GM23338 (cell line): ENCODE results near the gene PLAAT2. TPM values are rescaled to one million over a fixed set of nuclear protein-coding genes. Genes with fewer than 3 reads are reported as not detected.

ENCODE experiments used
- ATAC-seq: fragments of 200-7000 bp; cut with Tn5 transposase; 3 replicates; pipeline ENCODE4 v1.9.1; 2020
- DNase-seq: peaks from one replicate; pipeline ENCODE4 v3.0.0-alpha.2; 2015; ENCODE audit warnings: low spot score
- H2AFZ ChIP-seq: fragments of 200-600 bp; sonication (generic); 2 replicates; pipeline ENCODE4 v1.8.0; 2016; ENCODE audit warnings: antibody characterized with exemption, mild to moderate bottlenecking, moderate library complexity
- H3F3A ChIP-seq: fragments of 200-600 bp; sonication (generic); replicated peaks from 2 replicates; pipeline ENCODE4 v1.8.0; 2017; ENCODE audit warnings: antibody characterized with exemption, mixed run types, low read depth
- H3K27ac ChIP-seq: fragments of 200-600 bp; sonication (generic); 2 replicates; pipeline ENCODE4 v1.6.1; 2016; ENCODE audit warnings: low read depth
- H3K27me3 ChIP-seq: fragments of 200-600 bp; sonication (generic); 2 replicates; pipeline ENCODE4 v1.8.0; 2016; ENCODE audit warnings: mild to moderate bottlenecking, mixed run types, moderate library complexity; ENCODE audit not compliant: insufficient read depth
- H3K36me3 ChIP-seq: fragments of 200-600 bp; sonication (generic); 2 replicates; pipeline ENCODE4 v1.8.0; 2016; ENCODE audit warnings: mild to moderate bottlenecking; ENCODE audit not compliant: insufficient read depth
- H3K4me1 ChIP-seq: fragments of 200-600 bp; sonication (generic); 2 replicates; pipeline ENCODE4 v1.8.0; 2016; ENCODE audit warnings: mild to moderate bottlenecking, moderate library complexity; ENCODE audit not compliant: insufficient read depth
- H3K4me2 ChIP-seq: fragments of 200-600 bp; sonication (generic); 2 replicates; pipeline ENCODE4 v1.7.1; 2017; ENCODE audit warnings: mixed run types
- H3K4me3 ChIP-seq: fragments of 200-600 bp; sonication (generic); 2 replicates; pipeline ENCODE4 v1.6.1; 2016; ENCODE audit warnings: mixed run types
- H3K79me2 ChIP-seq: fragments of 200-600 bp; sonication (generic); replicated peaks from 2 replicates; pipeline ENCODE4 v1.8.0; 2017; ENCODE audit warnings: mild to moderate bottlenecking; ENCODE audit not compliant: insufficient read depth
- H3K9me2 ChIP-seq: fragments of 200-600 bp; sonication (generic); 2 replicates; pipeline ENCODE4 v1.8.0; 2017; ENCODE audit not compliant: insufficient read depth
- H4K20me1 ChIP-seq: fragments of 200-600 bp; sonication (generic); replicated peaks from 2 replicates; pipeline ENCODE4 v1.8.0; 2017; ENCODE audit warnings: mild to moderate bottlenecking; ENCODE audit not compliant: insufficient read depth
- H3K27ac Mint-ChIP-seq: 2 replicates; pipeline ENCODE4 v1.8.0; 2020; ENCODE audit warnings: inconsistent platforms, mild to moderate bottlenecking, moderate library complexity, mixed read lengths
- H3K27me3 Mint-ChIP-seq: 3 replicates; pipeline ENCODE4 v1.8.0; 2022; ENCODE audit warnings: low read depth, mild to moderate bottlenecking, moderate library complexity, mixed read lengths, inconsistent platforms; ENCODE audit not compliant: insufficient read depth, poor library complexity
- H3K36me3 Mint-ChIP-seq: 3 replicates; pipeline ENCODE4 v1.8.0; 2021; ENCODE audit warnings: low read depth, mild to moderate bottlenecking, inconsistent platforms, moderate library complexity, mixed read lengths
- H3K4me1 Mint-ChIP-seq: 3 replicates; pipeline ENCODE4 v1.8.0; 2020; ENCODE audit warnings: mild to moderate bottlenecking, inconsistent platforms, mixed read lengths
- H3K4me3 Mint-ChIP-seq: 3 replicates; pipeline ENCODE4 v1.8.0; 2021; ENCODE audit warnings: moderate library complexity, mild to moderate bottlenecking, inconsistent platforms, mixed read lengths
- H3K9me3 Mint-ChIP-seq: 3 replicates; pipeline ENCODE4 v1.8.0; 2020; ENCODE audit warnings: moderate library complexity, mild to moderate bottlenecking, inconsistent platforms, mixed read lengths
- CREB1 ChIP-seq: fragments of 250-450 bp; sonication (Bioruptor Pico); IDR thresholded peaks from 2 replicates; pipeline ENCODE4 v1.5.0; 2020; ENCODE audit warnings: low read depth, mild to moderate bottlenecking, moderate library complexity
- CTCF ChIP-seq, 2 experiments: fragments of 200-600 bp in 1 of 2; sonication (generic) in 1 of 2; conservative IDR thresholded peaks; 2 replicates each; pipeline versions ENCODE4 v1.5.1 to v1.6.1; 2016 to 2017; ENCODE audit warnings: antibody characterized with exemption in 2 of 2, low read depth in 2 of 2, mild to moderate bottlenecking in 2 of 2, moderate library complexity in 1 of 2
- ETS1 ChIP-seq: IDR thresholded peaks from 2 replicates; pipeline ENCODE4 v1.6.1; 2016; ENCODE audit warnings: antibody characterized with exemption
- EZH2 ChIP-seq: fragments of 200-600 bp; sonication (generic); IDR thresholded peaks from one replicate; pipeline ENCODE4 v1.8.0; 2017; ENCODE audit warnings: antibody characterized with exemption, mild to moderate bottlenecking, low read depth; ENCODE audit not compliant: unreplicated experiment
- EZH2phosphoT487 ChIP-seq: fragments of 200-600 bp; sonication (generic); IDR thresholded peaks from one replicate; pipeline ENCODE4 v1.8.1; 2018; ENCODE audit warnings: antibody characterized with exemption; ENCODE audit not compliant: unreplicated experiment
- JUNB ChIP-seq: IDR thresholded peaks from one replicate; pipeline ENCODE4 v1.6.1; 2016; ENCODE audit warnings: antibody characterized with exemption; ENCODE audit not compliant: unreplicated experiment
- NANOG ChIP-seq: IDR thresholded peaks from 2 replicates; pipeline ENCODE4 v1.6.1; 2016; ENCODE audit warnings: antibody characterized with exemption, borderline replicate concordance
- POLR2AphosphoS5 ChIP-seq: IDR thresholded peaks from 2 replicates; pipeline ENCODE4 v1.6.1; 2016; ENCODE audit warnings: antibody characterized with exemption, low read depth
- REST ChIP-seq: IDR thresholded peaks from one replicate; pipeline ENCODE4 v1.6.1; 2018; ENCODE audit warnings: antibody characterized with exemption; ENCODE audit not compliant: unreplicated experiment
- STAT1 ChIP-seq: IDR thresholded peaks from one replicate; pipeline ENCODE4 v1.6.1; 2016; ENCODE audit warnings: antibody characterized with exemption; ENCODE audit not compliant: unreplicated experiment
- ZNF114 ChIP-seq: fragments of 250-450 bp; sonication (Bioruptor Pico); IDR thresholded peaks from 2 replicates; pipeline ENCODE4 v1.5.0; 2020; ENCODE audit warnings: mild to moderate bottlenecking, moderate library complexity
- ZNF331 ChIP-seq: fragments of 250-450 bp; sonication (Bioruptor Pico); IDR thresholded peaks from 2 replicates; pipeline ENCODE4 v1.5.0; 2020; ENCODE audit warnings: low read depth, mild to moderate bottlenecking, moderate library complexity
- ZNF462 ChIP-seq: fragments of 250-450 bp; sonication (Bioruptor Pico); IDR thresholded peaks from 2 replicates; pipeline ENCODE4 v1.5.0; 2020; ENCODE audit warnings: mild to moderate bottlenecking, moderate library complexity
- long read RNA-seq: library from polyadenylated mRNA; unstranded; transcript quantifications from one replicate; pipeline ENCODE4 v2.0.0, GENCODE V29; 2020; ENCODE audit not compliant: unreplicated experiment
- polyA plus RNA-seq: library from polyadenylated mRNA; unstranded; fragments of >200 nt; fragmentation: Nextera tagmentation; extraction: Ambion mirVana; gene quantifications from 2 replicates; pipeline ENCODE4 v1.2.1, GENCODE V29; 2016
- total RNA-seq: library from RNA; depleted of rRNA; stranded (reverse); fragments of >200 nt; shearing (Covaris generic); gene quantifications from 2 replicates; pipeline ENCODE4 v1.2.3, GENCODE V29; 2014; rRNA removed

The PLAAT2 gene
- total RNA-seq (0.66 TPM in 1 of 2 replicates, not detected in the other), polyA plus RNA-seq (0.42 and 0.78 TPM in 2 replicates)
- long read RNA-seq, result 0 reads

- peaks cover 14% of the 10 kb centered on the region for H3K9me2 ChIP-seq
- H3K36me3 Mint-ChIP-seq, result no peaks in the 10 kb centered on the region
- TF ChIP-seq CTCF (conservative IDR thresholded peaks at IDR 0.05; ENCODE audit: low read depth in 2 of 2) (no peak), ETS1 (no peak), STAT1 (no peak), ZNF462 (CRISPR knock-in tag) (no peak), EZH2phosphoT487 (no peak), CREB1 (no peak), ZNF331 (no peak), JUNB (no peak), ZNF114 (no peak), NANOG (no peak), REST (no peak), POLR2AphosphoS5 (no peak), EZH2 (no peak)
- H3K4me3 ChIP-seq, result no peak within 1 kb of the TSS
- H3K4me3 Mint-ChIP-seq, result no peak within 1 kb of the TSS
- no peaks in the 10 kb centered on the region for H3K27me3 ChIP-seq
- H3K9me3 Mint-ChIP-seq, result no peaks in the 10 kb centered on the region
- peaks cover 12% of the 10 kb centered on the region for H3K4me1 ChIP-seq
- H3F3A ChIP-seq, result no peaks in the 10 kb centered on the region
- H3K27ac Mint-ChIP-seq, result no peak within 1 kb of the TSS
- no peak within 1 kb of the TSS for H2AFZ ChIP-seq
- ATAC-seq (no peak), DNase-seq (no peak)
- H3K27ac ChIP-seq, result no peak within 1 kb of the TSS
- H4K20me1 ChIP-seq, result no peaks in the 10 kb centered on the region
- no peaks in the 10 kb centered on the region for H3K36me3 ChIP-seq
- peaks cover 17% of the 10 kb centered on the region; the same call in 2 of the 3 replicates for H3K4me1 Mint-ChIP-seq
- H3K27me3 Mint-ChIP-seq, result peaks cover 3% of the 10 kb centered on the region
- H3K4me2 ChIP-seq, result no peak within 1 kb of the TSS
- H3K79me2 ChIP-seq, result no peaks in the 10 kb centered on the region
Observed at GRCh38 chr11:63563201-63564055, at the start of gene PLAAT2. TSS of gene PLAAT2 (minus strand) at chr11:63563379. CDS start at chr11:63563324, 55 bp downstream.
